Brain pericyte (primary cell): ENCODE measurements around the gene TGM3.

Source experiments
- DNase-seq: peaks from one replicate; pipeline ENCODE4 v3.0.0-alpha.2; 2012; ENCODE audit warnings: low read depth, low spot score

Gene TGM3

DNA sequence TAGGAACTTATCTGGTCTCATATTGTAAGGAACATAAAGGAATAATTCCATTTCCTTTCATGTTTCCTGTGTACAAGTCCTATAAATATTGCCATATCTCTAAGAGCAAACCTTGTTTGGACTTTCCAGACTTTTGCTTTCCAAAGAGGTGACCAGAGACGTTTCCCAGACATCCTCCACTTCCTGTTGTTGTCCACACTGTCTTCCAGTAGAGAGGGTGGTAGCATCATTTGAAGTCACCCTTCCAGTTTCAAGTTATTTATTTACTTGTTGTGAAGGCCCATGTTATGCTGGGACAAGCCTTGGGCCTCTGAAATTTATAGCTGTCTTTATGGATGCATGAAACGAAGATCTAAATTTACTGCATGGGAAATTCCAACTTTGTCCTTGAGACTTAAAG is 10.6 kb upstream of the TGM3 start:
- no peak for DNase-seq

DNA sequence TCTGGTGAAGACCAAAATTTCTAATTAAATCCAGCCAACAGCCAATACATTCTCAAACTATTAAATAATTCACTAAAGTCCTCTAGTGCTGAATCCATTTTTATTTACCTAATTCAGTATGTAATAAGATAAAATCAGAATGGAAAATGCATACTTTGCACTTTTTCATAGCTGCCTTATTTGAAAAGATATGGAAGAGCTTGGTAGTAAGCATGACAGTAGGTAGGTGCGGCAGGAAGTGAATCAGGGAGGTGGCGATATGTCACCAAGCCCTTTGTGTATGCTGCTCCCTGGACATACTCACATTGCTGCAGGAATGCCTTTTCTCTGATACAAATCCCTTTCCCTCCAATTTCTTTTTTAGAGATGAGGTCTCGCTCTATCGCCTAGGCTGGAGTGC is 10.2 kb upstream of the TGM3 start:
- no peak for DNase-seq

DNA sequence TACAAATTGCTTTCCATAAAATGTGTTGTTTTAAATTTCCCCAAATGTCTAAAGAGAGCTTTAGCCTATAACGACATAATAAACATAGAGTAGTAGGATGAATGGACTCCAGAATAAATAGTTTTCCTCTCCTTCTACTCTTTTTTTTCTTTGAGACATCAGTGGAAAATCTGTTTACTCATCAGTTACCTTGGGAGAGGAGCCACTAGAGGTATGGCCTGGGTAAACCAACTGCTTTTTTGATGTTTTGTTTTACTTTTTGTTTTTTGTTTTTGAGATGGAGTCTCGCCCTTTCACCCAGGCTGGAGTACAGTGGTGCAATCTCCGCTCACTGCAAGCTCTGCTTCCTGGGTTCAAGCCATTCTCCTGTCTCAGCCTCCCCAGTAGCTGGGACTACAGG is 8.3 kb upstream of the TGM3 start:
- DNase-seq = no peak

DNA sequence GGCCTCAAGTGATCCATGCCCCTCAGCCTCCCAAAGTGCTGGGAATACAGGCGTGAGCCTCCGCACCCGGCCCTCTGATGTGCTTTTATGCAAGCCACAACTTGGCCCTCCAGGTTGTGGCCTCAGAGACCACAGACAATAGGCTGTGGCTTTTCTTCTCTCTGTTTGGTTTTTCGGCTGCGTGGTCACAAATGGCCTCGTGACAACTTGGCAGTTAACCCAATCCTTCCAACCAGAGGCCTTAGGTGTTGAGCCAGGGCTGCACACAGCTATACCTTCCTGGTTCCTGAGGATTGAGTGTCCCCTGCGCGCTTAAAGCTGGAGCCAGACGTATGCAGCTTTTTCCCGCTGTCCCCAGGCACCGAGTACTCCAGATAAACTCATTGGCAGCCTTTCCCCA is 6.3 kb upstream of the TGM3 start:
- no peak for DNase-seq

DNA sequence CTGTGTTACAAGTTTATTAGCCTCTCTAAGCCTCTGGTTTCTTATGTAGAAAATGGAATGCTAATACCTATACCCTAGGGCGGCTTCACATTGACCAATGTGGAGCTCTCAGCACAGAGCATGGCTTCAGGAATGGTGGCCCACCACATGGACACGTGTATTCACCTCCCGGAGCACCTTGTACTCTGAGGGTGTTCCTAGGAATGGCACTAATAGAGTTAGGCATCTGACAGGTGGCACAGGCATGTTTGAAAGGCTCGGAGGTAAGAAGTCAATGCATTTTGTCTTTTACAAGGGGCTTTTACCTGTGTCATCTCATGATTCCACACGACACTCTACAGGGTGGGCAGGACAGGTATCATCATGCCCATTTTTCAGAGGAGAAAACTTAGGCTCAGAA is 5.3 kb upstream of the TGM3 start:
- DNase-seq = no peak

DNA sequence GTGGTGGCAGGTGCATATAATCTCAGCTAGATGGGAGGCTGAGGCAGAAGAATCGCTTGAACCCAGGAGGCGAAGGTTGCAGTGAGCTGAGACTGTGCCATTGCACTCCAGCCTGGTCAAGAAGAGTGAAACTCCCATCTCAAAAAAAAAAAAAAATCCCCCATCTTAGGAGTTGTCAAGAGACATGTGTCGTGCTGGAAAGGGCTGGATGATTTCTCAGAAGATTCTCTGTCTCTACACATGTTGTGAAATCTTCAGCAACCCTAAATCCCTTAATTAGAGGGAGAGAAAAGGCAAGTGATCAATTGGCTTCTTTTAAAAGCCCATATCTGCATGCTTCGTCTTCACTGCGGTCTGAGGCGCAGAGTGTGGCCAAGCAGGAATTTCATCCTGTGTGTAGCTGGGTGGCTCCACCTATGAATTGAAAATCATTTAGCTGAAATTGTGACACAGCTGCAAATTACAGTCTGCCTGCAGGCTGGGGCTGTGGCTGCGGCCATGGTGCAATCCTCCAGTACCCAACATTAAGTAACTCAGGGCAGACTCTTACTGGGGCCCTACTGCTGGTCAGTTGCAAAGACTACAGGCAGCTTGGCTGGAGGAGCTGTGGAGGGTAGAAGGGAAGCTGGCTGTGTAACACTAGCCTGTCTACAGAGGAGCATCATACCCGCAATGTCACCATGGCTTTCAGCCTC is 3.2 kb upstream of the TGM3 start:
- DNase-seq = no peak

DNA sequence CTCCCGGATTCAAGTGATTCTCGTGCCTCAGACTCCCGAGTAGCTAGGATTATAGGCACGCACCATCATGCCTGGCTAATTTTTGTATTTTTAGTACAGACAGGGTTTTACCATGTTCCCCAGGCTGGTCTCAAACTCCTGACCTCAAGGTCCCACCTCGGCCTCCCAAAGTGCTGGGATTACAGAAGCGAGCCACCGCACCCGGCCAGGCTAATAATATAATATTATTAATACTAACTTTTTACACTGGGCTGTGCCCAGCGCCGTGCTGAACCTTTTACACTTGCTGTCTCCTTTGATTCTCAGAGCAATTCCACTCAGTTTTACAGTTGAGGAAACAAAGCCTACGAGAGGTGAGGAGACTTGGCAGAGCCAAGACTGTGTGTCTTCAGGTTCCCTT is 2.3 kb upstream of the TGM3 start:
- DNase-seq = no peak

DNA sequence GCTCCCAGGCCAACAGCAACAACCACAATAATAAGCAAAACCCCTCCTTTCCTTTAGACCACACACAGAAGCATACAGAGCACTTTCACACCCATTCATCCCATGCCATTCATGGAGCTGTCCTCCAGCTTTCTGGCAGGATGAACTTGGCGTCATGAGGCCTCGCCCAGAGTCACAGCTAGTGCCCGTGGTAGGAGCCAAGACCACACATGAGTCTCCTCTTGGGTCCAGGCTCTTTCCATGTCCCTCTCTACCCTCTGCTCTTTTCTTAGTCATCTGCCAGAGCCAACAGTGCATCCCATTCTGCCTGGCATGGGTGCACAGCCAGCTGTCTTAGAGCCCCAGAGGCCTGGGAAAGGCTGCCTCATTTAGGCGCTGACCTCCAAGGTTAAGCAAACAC is 1.8 kb upstream of the TGM3 start:
- DNase-seq = no peak

DNA sequence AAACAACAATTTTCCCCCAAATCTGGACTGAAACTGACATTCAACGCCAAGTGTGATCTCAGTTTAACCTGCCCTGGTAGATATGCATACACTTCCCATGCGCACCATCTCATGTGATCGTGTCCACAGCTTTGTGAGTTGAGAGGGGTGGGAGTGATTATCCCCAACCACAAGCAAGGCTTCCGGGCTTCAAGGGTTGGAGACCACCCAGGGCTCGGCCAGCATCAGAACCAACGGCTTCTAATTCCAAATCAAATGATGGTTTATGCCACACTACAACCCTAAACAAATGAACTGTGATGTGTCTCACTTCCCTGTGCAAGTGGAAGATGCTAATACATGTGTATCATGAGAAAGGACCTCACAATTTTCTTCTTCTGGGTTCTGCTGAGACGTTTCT is 515 bp upstream of the TGM3 start:
- DNase-seq = no peak

DNA sequence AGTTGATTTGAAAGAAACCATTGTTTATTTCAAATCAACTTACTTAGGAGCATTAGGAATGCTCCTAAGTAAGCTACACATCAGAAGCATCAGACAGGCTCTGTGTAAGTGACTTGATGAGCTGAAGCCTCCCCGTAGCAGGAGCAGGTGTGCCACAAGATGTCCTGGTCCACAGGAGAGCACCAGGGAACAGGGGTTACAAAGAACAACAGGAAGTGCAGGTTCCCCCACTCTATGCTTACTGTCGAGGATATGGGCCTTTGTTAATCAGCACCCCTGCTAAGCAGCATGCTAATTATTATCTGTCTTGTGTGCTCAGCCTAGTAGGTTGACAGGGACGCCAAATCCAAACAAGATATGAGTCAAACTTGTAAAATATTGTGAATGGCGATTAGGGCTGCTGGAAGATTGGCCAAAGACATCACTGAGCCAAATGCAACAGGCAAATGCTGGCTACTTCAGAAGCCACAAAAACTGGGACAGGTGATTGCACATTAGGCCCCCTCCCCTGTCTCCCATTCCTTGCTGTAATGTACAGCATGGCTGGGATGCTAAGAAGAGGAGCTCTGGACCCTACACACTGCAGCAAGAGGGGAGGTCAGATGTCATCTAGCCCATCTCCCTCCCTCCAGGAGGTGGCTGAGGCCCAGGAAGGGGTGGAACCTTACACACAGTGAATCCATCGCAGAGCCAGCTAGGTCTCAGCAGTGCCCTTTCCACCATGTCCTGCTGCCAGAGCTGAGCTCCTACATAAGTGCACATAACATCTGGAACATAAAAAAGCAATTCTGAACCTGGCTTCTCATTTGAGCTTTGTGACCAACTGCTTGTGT is 939 bp downstream of the TGM3 start:
- DNase-seq = no peak

DNA sequence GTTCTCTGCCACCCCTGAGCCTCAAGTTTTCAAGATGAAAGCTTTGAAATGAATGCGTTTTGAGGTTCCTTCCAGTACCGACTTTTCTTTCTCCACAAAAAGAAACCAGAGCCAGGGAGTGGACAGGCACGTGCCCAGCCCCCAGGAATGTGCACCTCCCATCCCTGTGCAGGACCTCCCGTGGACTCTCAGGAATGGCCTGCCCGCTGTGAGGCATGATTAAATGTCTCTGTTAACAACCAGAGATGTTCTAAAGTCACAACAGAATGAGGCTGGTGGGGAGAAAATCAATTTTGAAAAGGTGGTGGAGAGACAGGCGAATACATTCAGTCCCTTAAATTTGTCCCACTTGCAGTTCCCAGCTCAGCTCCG is 1.5 kb downstream of the TGM3 start:
- DNase-seq = no peak

DNA sequence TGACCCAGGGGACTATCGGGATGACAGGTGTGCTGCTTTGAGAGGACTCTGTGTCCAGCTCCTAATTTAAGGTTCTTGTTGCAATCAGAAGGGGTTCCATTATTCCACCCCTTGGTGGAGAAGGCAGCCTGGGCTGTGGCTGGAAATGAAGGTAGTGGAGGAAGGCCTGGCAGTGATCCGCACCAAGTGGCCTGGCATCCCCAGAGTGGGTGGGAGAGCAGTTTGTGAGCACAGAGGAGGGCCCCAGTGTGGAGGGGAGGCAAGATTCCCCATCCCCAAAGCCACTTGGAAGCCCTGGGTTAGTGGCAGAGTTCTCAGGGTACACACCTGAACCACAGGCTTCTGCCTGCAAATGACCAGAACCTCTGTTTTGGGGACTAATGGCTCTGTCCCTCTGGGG is 2.3 kb downstream of the TGM3 start:
- no peak for DNase-seq

DNA sequence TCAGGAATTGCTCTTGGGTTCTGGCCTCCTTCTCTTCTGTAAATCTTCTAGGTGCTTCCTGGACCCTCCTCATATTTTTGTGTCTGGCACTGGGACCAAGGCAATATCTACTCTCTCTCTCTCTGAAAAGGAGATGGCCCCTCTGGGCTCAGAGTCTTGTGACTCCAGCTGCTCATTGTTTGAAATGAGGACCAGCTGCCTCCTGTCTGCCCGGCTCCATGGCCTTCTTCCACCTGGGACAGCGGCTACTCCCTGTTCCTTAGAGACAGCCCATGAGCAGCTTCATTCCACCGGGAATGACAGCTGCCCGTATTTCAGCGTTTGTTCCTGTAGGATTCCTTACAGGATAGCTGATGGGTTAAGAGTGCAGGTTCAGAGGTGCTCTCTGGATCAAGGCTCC is 2.9 kb downstream of the TGM3 start:
- no peak for DNase-seq

DNA sequence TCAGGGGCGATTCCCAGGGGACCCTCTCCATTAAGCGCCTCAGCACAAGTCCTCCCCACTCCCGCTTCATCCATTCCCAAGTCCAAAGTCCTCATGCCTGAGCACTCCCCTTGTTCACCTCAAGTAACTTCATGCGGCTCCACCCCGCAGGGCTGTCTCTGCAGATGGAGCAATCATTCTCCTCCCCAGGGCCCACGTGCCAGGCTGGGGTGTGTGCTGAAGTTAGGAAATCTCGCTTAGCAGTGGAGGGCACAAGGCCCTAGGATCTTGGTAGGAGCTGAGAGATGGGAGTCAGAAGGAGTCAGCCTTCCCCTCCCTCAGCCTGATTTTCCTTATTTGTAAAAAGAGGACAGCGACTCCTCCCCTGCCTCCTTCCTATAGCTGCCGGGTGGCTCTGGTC is 3.5 kb downstream of the TGM3 start:
- no peak for DNase-seq

DNA sequence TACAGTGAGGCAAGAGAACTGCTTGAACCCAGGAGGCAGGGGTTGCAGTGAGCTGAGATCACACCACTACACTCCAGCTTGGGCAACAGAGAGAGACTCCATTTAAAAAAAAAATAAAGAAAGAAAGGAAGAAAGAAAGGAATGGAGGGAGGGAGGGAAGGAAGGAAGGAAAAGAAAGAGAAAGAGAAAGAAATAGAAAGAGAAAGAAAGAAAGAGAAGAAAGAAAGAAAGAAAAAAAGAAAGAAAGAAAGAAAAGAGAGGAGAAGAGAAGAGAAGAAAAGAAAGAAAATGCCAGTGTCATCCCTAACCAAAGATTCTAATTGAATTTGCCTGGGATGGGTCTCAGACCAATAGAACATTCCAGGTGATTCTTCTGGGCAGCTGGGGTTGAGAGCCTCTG is 4.2 kb downstream of the TGM3 start:
- DNase-seq = no peak

DNA sequence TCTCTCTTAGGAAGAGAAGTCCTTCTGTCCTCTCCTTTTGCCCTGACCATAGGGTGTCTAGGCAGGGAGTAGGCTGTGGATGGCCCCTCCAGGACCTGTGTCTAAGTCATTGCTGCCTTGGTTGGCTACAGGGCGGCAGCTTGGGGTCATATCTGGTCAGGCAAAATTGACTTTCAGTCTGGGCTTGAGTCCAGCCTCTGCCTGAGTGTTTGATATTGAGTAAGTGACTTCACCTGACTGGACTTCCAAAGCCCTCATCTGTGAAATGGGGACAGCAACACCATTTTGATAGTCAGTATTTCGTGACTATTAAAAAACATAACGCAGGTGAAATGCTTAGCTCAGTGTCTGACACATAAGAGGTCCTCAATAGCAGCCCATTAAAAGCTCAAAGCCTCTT is 4.6 kb downstream of the TGM3 start:
- no peak for DNase-seq

DNA sequence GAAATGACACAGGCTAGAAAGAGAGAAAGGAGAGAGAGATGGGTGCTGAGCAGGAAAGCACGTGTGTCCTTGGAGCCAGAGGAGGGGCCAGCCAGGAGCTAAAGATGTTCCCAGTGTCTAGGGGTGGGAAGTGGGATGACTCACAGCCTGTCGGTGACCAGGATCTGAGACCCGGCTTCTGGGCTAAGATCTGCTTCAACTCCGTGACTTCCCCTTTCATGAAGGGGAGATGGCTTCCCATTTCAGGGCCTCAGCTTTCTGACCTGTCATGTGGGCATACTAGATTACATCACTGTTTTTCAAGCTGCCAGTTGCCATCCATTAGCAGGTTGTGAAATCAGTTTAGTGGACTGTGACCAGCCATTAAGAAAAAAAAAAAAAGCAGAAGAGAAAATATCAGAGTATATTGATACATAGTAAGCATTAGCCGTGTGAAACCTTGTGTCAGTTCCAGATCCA is 5.4 kb downstream of the TGM3 start:
- no peak for DNase-seq

DNA sequence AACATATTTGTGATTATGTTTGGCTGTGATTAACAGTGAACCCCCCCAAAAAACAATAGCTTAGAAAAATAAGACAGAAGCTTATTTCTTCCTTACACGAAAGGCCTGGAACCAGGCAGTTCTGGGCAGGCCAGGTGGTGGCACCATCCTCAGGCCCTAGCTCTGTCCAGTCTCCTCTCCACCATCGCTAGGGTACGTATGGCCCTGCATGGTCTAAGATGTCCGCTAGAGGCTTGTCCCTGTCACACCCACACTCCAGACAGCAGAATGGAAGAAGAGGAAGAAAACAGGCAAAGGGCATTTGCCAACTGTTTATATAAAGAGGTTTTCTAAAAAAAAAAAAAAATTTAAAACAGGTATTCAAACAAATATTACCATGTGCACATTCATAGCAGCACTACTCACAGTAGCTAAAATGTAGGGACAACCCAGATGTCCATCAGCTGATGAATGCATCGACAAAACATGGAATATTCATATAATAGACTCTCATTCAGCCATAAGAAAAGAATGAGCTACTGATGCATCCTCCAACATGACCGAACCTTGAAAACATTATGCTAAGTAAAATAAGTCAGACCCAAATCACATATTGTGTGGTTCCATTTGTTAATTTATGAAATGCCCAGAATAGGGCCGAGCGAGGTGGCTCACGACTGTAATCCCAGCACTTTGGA is 6.7 kb downstream of the TGM3 start:
- no peak for DNase-seq

DNA sequence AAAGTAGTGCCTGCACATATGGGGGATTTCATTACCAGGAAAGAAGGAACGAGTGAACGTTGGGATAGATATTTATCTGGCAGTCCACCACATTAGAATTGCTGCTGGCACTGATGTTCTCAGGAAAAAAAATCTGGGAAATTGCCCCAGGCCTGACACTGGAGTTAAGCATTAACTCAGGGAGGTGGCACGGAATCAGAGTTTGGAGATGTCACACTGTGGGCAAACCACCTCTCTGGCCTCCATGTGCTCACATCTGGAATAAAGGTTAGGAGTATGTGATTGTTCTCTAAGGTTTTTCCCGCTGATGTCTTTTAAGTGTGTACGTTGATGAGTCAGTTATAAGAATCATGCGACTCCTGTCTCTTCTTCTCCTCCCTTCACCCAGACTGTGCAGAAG is 7.9 kb downstream of the TGM3 start:
- no peak for DNase-seq

DNA sequence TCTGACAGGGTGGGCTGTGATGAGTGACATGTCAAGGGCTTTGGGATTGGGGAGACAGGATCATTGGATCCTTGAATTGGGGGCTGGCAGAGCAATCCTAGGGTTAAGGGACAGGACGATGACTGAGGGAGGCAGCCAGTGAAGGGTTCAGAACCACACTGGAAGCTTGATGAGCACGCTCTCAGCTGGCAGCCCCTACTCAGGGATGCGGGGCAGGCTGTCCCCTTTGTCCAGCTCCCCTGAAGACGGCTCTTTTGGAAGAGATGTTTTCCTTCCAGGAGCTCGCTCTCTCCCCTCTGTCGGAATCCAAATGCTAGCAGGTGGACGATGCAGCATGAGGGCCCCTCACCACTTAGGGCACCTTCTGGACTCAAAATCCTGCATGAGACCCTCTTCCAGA is 8.4 kb downstream of the TGM3 start:
- no peak for DNase-seq

DNA sequence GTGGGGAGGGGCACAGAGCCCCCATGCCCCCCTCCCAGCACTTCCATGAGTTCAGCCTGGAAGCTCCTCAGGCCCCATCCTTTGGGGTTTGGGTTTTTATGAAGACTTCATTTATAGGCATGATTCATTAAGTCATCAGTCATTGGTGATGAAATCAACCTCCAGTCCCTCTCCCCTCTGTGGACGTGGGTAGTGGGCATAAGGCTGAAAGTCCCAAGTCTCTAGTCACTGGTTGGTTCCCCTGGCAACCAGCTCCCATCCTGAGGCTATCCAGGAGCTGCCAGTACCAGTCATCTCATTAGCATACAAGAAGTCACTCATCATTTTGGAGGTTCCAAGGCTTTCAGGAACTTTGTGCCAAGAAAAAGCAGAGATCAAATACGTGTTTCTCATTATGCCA is 9.2 kb downstream of the TGM3 start:
- no peak for DNase-seq

DNA sequence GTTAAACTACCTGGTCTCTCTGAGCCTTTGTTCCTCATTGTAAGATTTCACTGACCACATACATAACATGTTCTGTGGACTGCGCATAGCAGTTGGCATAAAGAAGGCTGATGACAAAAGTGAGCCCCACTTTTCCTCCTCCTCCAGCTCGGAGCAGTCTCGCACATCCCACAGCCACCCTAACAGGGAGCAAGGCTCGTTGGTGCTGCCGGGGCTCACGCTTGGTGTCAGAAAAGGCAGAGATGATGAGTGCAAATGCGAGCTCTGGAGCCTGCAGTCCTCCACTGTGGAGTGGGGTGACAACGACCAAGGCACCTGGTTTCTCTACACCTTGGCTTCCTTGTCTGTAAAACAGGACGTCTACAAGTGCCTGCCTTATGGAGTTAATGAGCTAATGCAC is 9.7 kb downstream of the TGM3 start:
- no peak for DNase-seq

DNA sequence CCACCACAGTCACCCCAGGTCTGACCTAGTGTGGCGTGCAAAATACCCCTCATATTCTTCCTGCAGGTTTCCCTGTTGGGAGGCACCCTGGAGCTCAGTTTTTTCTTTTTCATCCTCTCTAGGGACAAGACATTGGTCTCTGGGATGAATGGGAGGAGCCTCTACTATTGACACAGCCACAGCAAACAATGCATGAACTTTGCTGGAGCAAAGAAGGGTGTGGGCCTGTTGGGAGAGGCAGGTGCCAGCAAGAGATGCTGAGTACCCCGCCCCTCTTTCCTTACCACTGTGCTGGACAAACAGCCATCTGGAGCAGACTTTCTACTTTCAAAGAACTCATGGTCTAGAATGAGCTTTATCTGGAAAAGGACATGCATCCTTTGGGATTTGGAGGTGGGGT is 10.1 kb downstream of the TGM3 start:
- no peak for DNase-seq
